HL-60 (cell line): ENCODE measurements around the gene TREH.

Experiments
- POLR2AphosphoS5 ChIP-seq: IDR thresholded peaks from 2 replicates; pipeline ENCODE4 v1.6.1; 2012; ENCODE audit warnings: low read depth
- TF ChIP-seq, protein P1 (sequence below): IDR thresholded peaks from one replicate; pipeline ENCODE4 v1.5.1; 2011; ENCODE audit warnings: low read length, control low read depth, inconsistent platforms; ENCODE audit not compliant: insufficient read depth

DNA sequence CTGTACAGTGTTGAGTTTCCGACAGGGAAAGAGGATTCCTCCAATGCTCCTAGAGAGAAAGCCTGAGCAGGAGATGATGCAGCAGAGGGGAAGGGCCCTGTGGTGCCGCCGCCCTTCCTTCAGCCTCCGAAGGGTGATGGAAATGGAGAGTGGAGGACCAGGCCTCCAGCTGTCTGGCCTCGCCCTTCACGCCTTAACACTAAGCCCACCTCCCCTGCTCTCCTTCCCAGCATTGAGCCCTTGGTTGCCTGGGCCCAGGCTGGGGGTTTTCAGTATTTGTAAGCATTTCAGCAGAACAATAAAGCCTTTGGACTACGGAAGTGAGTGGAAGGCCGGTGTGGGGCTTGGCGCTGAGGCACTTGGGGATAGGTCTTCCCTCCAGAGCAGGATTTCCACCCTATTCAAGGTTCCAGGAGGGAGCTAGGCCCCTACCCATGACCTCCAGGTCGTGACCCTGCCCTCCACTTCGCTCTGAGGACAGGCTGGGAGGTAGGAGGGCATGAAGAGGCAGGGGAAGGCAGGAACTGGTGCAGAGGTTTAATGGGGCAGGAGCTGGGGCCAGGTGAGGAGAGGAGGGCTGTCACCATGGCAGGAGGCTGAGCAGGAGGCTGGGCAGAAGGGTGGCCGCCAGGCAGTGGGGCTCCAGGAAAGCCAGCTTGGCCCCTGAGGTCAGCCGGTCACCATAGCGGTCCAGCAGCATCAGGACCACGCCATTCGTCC is 21.6 kb downstream of the TREH start:
- TF ChIP-seq, protein P1, sequence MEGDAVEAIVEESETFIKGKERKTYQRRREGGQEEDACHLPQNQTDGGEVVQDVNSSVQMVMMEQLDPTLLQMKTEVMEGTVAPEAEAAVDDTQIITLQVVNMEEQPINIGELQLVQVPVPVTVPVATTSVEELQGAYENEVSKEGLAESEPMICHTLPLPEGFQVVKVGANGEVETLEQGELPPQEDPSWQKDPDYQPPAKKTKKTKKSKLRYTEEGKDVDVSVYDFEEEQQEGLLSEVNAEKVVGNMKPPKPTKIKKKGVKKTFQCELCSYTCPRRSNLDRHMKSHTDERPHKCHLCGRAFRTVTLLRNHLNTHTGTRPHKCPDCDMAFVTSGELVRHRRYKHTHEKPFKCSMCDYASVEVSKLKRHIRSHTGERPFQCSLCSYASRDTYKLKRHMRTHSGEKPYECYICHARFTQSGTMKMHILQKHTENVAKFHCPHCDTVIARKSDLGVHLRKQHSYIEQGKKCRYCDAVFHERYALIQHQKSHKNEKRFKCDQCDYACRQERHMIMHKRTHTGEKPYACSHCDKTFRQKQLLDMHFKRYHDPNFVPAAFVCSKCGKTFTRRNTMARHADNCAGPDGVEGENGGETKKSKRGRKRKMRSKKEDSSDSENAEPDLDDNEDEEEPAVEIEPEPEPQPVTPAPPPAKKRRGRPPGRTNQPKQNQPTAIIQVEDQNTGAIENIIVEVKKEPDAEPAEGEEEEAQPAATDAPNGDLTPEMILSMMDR: no peak
- TF ChIP-seq POLR2AphosphoS5: no peak
